Left ventricle myocardium superior (tissue), 1 donor: Measurements from ENCODE around the gene ACE2. TPM values are rescaled to one million over a fixed set of nuclear protein-coding genes. Genes with fewer than 3 reads are reported as not detected.

Experiments used
- ATAC-seq: fragments of 200-7000 bp; cut with Tn5 transposase; one replicate; pipeline ENCODE4 v1.9.1; 2020; ENCODE audit warnings: mild to moderate bottlenecking, moderate library complexity
- DNase-seq: peaks from one replicate; pipeline ENCODE4 v3.0.0-alpha.2; 2020
- intact Hi-C: fragments of 100-400 bp; cut with micrococcal nuclease; formaldehyde crosslinking; loops from one replicate; pipeline ENCODE4 v1.11.0; 2022
- total RNA-seq: library from RNA; stranded (reverse); fragmentation: NEBNext Ultra II Directional; extraction: Animal tissue kit (Norgen Biotek cat#: 25700); gene quantifications from one replicate; pipeline ENCODE4 v1.2.1, GENCODE V29; 2021
- donor health status: DM: no; HTN: yes; CAD: no; lungs with severe emphysema.

Gene ACE2
- total RNA-seq, 1 donor from 2014 or later, result 12.7 TPM

- DNase-seq (no peak), ATAC-seq (no peak)
- intact Hi-C loops, result no loop called here
Measured at GRCh38 chrX:15523088-15523487, 77.7 kb downstream of the ACE2 start.

DNA sequence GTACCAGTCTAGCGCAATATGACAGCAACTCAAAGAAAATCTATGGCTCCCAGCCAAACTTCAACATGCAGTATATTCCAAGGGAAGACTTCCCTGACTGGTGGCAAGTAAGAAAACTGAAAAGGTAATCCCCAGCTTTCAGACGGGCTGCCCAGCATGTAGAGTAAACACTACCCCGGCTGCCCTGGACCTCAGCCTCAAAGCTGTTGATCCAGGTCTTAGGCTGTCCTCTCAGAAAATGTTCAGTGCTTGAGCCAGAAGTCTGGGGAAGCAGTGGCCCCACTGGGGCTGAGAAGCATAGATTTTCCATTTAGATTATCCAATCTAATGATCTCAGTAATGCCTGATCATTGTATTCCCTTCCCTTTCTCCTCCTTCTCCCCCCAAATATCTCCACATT lies 78.3 kb downstream of the ACE2 start:
- no peak for ATAC-seq
- DNase-seq, result no peak
- intact Hi-C loops, result no loop called here

GRCh38 chrX:15515931-15516330 lies 84.8 kb downstream of the ACE2 start:
- DNase-seq (no peak), ATAC-seq (no peak)
- intact Hi-C loops, result no loop called here

- ATAC-seq (no peak), DNase-seq (no peak)
- intact Hi-C loops, result no loop called here
Measured at GRCh38 chrX:15514279-15514678, 86.5 kb downstream of the ACE2 start.

GRCh38 chrX:15512401-15512965 lies 88.3 kb downstream of the ACE2 start:
- ATAC-seq (no peak), DNase-seq (no peak)
- intact Hi-C loops, result no loop called here

GRCh38 chrX:15511563-15511962 lies 89.2 kb downstream of the ACE2 start:
- ATAC-seq (no peak), DNase-seq (no peak)
- intact Hi-C loops, result no loop called here

Other genes with a start within 250 kb of the ACE2 start
- gene VEGFD, start 216.5 kb downstream of the ACE2 start, total RNA-seq, result 12.4 TPM
- 12.0 TPM for gene PIR, start 107.6 kb downstream of the ACE2 start, total RNA-seq
- 1.5 TPM for gene BMX, start 100.2 kb downstream of the ACE2 start, total RNA-seq
- gene CLTRN, start 63.8 kb upstream of the ACE2 start, total RNA-seq, result 0.79 TPM
- gene CA5B, start 137.3 kb upstream of the ACE2 start, total RNA-seq, result 3.6 TPM
- gene ZRSR2, start 189.5 kb upstream of the ACE2 start, total RNA-seq, result 7.3 TPM